HEK293T (cell line): ENCODE results near the gene TAS2R60.
"Not testable (repeated sequence)": the region's sequence is repeated elsewhere in the genome, so short reads cannot be mapped to it uniquely, and the experiment has no call there.

Experiments used
- ARNT ChIP-seq: fragments of 450-650 bp; IDR thresholded peaks from 2 replicates; pipeline ENCODE4 v1.6.1; 2017; ENCODE audit warnings: mild to moderate bottlenecking
- CTBP1 ChIP-seq: fragments of 450-650 bp; IDR thresholded peaks from 2 replicates; pipeline ENCODE4 v1.6.1; 2016; ENCODE audit warnings: borderline replicate concordance
- ELF4 ChIP-seq: fragments of 450-650 bp; IDR thresholded peaks from 2 replicates; pipeline ENCODE4 v1.6.1; 2017; ENCODE audit warnings: antibody characterized with exemption
- FOXM1 ChIP-seq: fragments of 450-650 bp; IDR thresholded peaks from 2 replicates; pipeline ENCODE4 v1.6.1; 2017; ENCODE audit warnings: mild to moderate bottlenecking, borderline replicate concordance
- ZNF384 ChIP-seq: fragments of 450-650 bp; IDR thresholded peaks from 2 replicates; pipeline ENCODE4 v1.6.1; 2016

DNA sequence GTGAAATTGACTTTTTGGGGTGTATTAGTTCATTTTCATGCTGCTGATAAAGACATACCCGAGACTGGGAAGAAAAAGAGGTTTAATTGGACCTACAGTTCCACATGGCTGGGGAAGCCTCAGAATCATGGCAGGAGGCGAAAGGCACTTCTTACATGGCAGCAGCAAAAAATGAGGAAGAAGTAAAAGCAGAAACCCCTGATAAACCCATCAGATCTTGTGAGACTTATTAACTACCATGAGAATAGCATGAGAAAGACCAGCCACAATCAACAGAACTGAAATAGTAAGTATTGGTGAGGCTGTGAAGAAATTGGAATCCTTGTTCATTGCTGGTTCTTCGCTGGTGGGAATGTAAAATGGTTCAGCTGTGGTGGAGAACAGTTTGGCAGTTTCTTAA, 43.0 kb downstream of the TAS2R60 start:
- not testable (repeated sequence) for TF ChIP-seq ELF4, CTBP1, FOXM1, ZNF384, ARNT
